ENCODE data around the gene SLC27A2.
A peak's percentile ranks its signal among the peaks of the same experiment; 100 is the strongest.

Gene SLC27A2

DNA sequence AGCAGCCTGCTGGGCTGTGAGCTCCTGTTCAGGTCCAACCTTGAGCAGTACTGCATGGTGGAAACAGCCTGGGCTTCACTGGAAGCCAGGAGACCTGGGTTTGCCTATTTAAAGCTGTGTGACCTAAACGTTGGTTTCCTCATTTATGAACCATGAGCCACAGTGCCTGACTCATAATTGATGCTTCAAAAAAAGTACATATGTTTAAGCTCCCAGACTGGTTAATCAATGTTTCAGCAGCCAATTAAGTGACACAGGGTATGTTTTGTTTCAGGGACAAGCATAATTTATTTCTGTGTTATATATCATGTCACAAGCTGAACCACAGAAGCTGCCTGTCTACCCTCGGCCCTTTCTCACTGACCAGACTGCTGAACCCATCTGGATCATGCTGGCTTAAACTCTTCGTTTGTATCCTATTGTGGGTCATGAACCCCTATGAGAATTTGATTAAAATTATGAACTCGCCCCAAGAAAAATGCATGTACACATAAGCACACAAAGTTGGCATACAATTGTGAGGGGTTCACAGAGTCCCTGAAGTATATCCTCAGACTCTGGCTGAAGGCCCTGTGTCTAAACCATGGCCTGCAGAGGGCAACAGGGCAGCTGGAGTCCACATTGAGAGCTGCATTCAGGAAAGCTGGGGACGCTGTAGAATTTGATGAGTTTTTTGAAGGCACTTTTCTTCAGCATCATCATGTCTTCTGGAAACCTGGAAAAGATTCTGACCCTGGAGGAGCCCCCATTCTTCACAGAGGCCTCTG lies 59.9 kb downstream of the SLC27A2 start:
- no peak for DNase-seq (ENCODE audit: low spot score)

DNA sequence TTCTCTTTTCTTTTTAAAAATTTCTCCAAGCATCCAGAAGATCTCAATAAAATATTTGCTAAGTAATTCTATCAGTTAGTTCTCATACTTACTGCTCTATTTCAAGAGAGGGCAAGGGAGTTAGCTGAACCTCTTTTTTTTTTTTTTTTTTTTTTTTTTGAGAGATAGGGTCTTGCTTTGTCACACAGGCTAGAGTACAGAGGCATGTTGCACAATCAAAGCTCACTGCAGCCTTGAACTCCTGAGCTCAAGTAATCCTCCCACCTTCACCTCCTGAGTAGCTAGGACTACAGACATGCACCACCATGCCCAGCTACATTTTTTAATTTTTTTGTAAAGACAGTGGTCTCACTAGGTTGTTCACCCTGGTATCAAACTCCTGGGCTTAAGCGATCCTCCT lies 62.2 kb downstream of the SLC27A2 start:
- DNase-seq (ENCODE audit: low spot score), result no peak

DNA sequence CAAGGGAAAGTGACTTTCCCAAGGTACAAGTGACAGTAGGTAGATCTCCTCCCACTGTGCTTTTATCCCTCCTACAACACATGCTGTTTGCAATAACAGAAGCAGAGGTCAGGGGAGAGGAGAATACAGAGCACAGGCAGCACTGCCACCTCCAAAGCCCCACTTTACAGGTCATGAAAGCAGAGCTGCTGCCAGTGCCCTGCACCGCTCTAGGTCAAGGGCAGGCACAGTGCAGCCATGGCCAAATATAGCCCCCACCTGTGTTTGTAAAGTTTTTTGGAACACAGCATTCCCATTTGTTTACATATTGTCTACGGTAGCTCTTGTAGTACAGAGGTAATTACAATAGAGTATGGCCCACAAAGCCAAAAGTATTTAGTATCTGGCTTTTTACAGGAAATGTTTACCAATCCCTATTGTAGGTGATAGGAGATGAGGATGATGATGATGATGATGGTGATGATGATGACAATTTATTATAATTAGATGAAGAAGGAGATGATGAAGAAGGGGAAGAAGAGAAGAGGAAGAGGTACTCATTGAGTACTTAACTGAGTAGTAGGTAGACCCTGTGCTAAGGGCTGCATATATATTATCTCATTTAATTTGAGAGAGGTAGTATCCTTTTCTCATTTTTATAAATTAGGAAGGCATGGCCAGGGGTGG lies 63.1 kb downstream of the SLC27A2 start:
- no peak for DNase-seq (ENCODE audit: low spot score)

DNA sequence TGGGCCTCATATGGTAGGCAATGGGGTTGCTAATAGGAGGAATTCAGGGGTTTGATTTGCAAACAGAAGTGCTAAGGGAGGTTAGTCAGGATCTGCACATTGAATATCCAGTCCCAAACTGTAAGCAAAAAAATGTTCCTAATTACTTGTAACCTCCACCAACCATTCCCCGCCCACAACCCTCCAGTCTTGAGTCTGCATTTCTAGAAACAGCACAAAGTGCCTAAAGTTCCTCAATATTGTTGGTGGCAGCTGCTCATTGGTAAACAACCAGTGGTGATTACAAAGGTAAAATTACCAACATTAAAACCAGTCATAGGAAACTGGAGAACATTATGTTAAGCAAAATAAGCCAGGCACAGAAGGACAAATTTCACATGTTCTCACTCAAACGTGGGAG lies 64.6 kb downstream of the SLC27A2 start:
- DNase-seq (ENCODE audit: low spot score), result no peak

DNA sequence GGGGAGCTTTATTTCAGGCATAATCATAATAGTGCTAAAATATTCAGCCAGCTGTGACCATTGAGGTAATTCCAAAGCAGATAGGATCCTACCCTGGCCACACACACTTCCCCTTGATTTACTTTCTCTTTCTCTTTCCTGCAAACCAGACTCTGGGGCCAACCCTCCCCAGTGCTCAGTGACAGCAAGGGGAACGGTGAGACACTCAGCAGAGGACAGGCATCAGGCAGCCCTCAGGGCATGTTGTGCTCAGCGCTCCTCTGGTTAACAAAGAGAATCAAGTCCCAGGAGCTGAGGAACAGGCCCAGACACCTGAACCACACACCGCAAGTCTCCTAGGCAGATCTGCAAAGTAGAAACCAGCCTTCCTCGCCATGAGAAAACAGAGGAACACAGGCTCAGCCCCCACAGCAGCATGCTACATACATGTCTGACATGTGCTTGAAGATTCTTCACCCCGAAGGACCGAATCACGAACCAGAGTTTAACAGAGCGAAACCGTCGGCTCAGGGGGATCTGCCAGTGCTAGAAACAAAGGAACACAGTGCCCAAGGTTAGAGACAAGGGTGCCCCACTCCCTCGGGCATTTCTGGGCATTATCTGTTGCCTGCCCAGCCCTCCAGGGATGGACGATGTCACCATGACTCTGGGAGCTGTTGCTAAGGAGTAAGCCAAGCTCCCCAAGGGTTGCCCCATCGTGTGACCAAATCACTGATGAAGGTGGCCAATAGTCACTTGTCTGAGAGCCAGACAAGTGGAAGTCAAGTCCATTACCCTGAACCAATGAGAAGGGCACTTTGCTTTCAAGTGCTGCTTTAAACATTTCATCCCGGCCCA lies 66.0 kb downstream of the SLC27A2 start:
- no peak for DNase-seq (ENCODE audit: low spot score)

DNA sequence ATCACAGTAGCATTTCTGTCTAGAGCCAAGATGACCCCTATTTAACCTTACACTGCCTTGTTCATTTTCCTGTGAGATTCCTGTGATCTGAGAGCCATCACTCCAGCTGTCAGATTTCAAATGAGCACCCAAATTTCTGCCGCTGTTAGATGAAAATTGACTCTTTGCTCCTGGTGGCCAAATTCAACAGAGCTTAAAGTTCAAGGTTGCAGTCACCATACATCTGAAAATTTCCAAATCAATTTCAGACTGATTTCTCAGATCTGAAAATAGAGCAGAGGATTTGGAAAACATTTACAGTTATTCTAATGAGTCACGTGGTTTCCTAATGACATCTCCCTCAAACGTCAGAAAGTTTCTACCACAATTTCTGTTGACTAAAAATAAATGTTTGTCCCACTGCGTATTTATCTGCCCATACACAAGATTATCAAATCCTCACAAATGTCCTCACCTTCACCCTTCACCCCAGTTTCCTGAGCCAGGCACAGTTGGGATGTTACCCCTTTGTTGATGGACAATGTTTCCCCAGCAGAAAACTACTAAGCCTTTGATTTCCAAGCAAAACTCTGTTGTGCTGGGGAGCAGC lies 67.1 kb downstream of the SLC27A2 start:
- DNase-seq (ENCODE audit: low spot score), result no peak

DNA sequence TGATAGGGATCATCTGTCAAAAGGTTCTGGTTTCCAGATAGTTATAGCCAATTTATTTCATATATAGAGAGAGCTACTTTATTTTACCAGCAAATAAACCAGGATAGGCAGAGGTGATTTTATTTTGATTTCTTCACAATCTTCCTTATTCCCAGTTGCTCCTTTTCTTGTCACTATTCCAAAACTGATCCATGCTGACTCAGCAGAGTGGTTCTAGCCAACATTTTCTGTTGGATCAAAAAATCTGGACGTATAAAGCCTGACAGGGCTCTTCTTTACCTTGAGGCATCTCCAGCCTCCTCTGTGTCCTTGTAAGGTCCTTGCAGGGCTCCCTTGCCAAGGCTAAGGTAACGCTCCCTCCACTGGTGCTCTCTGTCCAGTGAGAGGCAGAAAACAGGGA lies 67.7 kb downstream of the SLC27A2 start:
- DNase-seq (ENCODE audit: low spot score), result no peak

DNA sequence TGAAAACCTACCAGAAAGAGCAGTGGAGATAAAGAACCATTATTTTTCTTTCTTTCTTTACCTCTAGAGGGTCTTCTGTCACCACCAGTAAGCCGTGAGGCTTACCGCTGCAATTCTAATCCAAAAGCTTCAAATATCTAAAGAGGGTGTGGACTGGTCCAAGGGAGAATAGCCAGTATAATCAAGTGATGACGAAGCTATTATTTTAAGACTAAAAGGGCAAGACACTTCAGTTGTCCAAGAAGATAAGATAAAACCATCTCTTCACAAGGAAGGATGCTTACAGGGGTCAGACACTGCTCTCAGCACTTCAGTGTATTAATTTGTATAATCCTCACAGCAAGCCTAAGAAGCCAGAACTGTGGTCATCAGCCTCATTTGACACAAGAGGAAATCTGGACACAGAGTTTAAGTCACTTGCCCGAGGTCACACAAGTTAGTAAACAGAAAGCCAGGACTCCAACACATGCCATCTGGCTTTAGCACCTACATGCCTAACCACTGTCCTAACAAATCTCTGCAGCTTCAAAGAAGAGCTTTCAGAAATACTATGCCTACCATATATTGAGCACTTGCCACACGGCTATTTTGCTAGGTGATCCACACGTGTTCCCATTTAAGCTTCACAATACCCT lies 68.9 kb downstream of the SLC27A2 start:
- no peak for DNase-seq (ENCODE audit: low spot score)

DNA sequence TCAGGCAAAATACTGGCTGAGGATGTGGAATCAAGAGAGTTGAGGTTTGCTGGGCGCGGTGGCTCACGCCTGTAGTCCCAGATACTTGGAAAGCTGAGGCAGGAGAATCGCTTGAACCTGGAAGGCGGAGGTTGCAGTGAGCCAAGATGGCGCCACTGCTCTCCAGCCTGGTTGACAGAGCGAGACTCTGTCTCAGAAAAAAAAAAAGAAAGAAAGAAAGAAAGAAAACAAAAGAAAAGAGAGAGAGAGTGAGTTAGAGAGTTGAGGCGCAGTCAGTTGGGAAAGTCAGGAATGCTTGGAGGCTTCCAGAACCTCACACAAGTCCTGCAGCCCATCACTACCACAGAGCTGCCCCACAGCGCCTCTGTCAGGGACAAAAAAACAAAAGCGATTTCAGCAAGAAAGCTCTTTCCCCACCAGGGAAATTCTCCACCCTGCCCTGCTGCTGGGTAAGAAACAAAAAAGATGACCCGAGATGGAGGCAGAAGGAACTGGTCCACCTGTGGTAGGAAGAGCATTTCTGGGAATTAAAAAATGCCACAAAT lies 69.7 kb downstream of the SLC27A2 start:
- no peak for DNase-seq (ENCODE audit: low spot score)

DNA sequence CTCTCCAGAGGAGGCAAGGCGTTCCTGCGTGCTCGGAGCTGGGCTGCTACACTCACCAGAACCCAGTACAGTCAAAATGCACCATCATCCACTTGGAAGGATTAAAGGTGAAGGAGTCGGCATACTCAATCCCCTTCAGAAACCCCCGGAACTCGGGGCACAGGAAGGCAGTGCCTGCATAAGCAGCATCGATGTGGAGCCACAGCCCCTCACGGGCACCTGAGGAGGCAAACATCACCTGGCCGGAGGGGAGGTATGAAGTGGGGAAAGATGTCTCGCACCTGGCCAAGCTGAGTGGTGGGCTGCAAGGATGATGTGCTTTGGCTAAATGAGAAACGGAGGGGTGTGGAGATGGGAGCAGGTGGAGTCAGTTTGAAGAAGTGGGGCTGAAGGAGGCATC lies 70.6 kb downstream of the SLC27A2 start:
- no peak for DNase-seq (ENCODE audit: low spot score)

DNA sequence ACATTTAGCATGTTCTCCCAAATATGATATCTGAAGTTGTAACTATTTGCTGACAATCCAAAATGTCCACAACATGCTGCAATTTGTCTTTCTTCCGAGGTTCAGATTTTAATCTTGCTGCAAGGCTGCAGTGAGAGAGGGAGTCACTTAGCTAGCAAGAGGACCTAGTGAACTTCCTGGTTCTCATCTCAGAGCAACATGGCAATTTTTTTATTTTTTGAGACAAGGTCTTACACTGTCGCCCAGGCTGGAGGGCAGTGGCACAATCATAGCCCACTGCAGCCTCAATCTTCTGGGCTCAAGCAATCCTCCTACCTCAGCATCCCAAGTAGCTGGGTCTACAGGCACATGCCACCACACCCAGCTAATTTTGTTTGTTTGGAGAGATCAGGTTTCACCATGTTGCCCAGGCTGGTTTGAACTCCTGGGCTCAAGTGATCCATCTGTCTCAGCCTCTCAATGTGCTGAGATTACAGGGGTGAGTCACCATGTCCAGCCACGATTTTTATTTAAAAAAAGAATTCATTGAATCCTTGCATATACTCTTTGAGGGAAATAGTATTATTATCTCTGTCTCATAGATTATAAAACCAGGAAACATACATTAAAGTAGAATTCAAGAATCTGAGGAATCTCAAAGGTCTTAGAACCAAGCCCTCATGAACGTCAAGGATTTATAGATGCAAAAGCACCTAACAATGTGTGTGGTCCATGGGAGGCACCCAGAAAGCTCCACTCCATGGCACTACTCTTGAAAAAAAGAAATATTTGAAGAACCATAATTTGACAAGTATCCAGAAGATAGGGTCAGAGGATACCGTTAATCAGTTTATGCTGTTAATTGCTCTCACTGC lies 74.4 kb downstream of the SLC27A2 start:
- DNase-seq (ENCODE audit: low spot score), result no peak

DNA sequence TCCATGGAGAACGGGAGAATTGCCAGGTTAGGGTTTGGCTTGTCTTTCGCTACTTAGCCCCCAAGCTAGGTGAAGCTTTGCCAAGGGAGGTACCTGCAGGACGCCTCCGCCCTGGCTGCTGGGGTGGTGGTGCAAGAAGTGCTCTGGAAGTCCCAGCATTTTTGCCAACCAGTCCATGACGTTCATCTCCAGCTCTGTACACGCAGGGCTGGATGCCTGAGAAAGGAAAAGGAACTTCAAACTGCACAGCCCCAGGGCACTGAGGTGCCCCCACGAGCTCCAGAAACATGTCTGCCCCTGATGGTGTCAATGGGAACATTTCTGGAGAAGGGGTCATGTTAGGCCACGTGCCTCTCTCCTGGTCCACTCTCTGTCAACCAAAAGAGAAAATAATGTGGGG lies 75.3 kb downstream of the SLC27A2 start:
- no peak for DNase-seq (ENCODE audit: low spot score)

DNA sequence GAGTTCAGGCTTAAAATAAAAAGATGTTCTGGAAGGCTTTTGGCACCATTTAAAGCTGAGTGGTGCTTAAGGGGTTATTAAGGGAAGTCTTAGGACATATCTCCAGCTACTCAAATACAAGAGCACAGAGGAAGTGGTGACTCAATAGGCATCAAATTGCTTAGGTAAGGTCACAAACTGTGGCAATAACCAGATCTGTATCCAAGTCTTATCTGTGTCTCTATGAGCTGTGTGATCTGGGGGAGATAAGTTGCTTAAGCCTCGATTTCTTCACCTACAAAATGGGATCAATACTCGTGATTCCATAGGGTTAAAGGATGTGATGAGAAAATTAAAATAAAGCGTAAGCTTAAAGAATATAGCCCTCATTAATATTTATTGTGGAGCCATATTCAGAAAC lies 75.9 kb downstream of the SLC27A2 start:
- no peak for DNase-seq (ENCODE audit: low spot score)

DNA sequence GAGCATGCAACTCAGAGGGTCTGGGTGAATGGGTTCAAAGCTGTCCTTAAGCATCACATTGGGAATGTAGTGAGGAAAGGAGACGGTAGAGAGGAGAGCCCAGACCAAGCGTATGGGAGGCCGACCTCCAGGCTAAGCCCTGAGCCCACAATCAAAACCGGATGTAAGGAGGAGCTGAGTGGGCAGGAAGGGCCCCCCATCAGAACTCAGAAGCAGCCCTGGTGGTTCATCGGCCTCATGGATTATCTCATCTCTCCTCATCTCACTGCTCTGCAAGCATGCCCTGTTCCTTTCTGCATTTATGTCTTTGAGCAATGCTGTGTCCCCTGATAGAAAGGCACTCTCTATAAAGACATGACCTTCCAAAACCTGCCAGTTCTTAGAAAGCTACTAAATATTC lies 77.3 kb downstream of the SLC27A2 start:
- no peak for DNase-seq (ENCODE audit: low spot score)

DNA sequence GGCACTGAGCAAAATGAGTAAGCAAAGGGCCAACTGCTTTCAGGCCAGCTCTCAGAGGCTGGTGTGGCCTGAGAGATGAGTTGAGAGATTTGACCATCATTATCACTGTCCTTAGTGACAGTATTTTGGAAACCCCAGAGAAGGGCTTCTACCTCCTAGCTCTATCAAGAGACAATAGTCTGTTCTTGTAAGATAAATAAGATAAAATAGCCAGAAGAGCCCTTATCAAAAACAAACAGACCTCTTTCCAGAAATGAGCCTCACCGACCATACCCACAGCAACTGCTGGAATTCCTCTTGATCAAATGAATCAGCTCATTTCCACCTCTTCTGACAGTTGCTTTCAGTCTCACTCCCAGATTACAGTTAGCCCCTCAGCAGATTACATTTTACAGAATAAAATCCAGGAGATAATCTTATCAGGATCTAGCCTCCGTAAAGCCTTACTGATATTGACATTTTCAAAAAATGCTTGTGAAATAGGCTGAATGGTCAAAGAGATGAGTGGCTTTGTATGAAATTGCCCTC lies 79.0 kb downstream of the SLC27A2 start:
- no peak for DNase-seq (ENCODE audit: low spot score)

DNA sequence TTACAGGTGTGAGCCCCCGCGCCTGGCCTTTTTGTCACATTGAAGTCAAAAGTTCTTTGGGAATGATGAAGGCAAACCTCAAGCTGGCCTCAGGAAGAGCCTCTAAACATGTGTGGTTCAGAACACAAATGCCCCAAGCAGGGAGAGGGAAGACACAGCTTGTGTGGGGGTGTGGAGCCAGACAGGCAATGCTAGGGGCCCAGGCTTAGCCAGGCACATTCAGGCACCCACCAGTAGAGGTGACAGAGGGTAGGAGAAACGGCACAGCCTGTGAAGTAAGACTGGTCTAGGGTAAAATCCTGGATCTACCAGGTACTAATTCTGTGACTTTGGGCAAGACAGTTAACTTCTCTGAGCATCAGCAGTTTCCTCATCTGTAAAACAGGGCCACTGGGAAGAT lies 80.0 kb downstream of the SLC27A2 start:
- DNase-seq (ENCODE audit: low spot score), result peak; percentile 27

DNA sequence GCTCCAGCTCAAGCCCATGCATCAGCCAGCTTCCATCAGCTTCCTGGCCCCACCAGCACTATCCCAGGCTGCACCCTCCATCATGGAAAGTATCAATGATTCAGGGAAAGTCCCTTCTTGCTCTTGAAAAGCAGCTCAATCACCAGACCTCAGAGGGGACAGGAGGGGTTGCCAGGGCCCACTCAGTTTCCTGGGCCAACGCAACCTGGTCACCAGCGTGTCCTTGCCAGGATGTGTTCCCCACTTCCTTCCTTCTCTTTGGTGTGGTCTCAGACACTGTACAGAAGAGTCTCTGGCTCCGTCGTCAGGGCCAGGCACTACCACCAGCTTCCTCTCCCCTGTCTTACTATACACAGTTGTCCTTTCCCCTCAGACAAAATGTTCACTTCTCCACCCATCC lies 80.5 kb downstream of the SLC27A2 start:
- no peak for DNase-seq (ENCODE audit: low spot score)

DNA sequence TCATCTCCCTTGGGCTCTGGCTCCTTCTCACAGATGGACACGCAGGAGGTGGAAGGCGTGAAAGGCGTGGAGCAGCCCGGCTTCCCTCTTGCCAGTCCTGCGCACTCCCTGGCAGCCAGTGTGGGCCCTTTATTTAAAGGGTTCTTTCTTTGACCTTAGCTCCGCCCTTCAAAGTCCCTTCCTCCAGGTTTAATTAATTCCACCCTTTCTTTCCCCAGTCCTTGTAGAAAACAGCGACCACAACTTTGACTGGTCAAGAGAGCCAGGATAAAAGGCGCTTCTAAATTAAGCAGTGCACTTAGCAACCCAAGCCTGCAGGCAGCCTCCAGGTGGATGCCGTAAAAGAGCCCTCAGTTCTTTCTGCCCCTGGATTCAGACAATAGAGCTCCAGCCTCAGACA lies 83.6 kb downstream of the SLC27A2 start, which contains the start of gene HDC:
TSS of gene HDC (minus strand) at position 107 of the 400 bp plus-strand sequence. CDS start at position 4, 103 bp downstream.
- no peak for DNase-seq (ENCODE audit: low spot score)

DNA sequence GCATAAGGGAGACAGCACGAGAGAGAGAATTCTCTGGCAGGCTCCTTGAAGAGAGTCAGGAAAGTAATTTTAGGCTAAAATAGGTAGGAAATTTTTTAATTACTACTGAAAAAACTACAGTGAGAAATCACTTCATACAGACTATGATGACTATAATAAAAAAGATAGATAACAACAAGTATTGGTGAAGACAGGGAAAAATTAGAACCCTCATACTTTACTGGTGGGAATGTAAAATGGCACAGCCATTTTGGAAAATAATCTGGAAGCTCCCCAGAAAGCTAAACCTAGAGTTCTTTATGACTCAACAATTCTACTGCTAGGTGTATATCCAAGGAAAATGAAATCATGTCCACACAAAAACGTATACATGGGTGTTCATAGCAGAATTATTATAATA lies 85.6 kb downstream of the SLC27A2 start:
- no peak for DNase-seq (ENCODE audit: low spot score)

DNA sequence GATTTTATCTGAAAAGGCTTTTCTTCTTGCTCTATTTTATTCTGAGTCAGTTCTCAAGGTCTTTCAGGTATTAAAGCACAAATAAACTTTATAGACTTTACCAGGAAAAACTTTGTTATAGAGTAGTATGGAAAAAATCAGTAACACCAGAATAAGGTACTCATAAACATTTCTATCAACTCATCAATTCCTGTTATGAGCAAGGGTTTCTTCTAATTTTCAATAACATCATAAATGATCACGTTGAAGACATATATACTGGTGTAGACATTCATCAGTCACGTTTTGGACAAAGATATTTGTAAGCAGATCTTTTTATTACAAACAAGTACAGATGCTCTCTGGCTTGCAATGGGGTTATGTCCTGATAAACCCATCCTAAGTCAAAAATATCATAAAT lies 93.1 kb downstream of the SLC27A2 start:
- no peak for DNase-seq (ENCODE audit: low spot score)

DNA sequence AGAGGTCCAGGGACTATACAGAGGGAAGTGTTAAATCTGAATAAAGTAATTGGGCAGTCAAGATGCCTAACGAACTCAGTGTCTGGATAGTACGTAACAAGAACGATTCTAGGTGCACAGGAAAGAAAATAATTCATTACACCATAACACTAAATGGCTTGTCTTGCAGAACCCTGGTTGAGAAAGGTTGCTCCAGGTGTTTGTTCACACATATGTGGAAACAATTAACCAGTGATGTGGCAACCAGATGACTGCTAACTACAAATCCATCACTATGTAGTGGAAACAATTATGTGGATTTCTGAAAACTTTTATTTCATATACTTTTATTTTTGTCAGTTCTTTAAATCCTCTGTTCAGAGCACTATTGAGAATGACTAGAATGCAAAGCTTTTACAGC lies 93.9 kb downstream of the SLC27A2 start:
- DNase-seq (ENCODE audit: low spot score), result no peak
